ENCODE data around the gene CDKN1B.

The CDKN1B gene

DNA sequence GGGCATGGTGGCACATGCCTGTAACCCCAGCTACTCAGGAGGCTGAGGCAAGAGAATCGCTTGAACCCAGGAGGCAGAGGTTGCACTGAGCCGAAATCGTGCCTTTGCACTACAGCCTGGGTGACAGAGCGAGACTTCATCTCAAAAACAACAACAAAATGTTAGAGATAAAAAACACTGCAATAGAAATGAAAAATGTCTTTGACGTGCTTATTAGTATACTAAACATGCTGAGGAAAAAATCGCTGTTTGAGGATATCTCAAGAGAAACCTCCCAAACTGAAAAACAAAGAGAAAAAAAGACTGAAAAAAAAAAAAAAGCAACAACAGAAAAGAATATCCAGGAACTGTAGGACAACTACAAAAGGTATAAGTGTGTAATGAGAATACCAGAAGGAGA, 53.1 kb downstream of the CDKN1B start:
- DNase-seq = no peak

Measured in activated T-cell treated with anti-CD3 and anti-CD28 coated beads, Interleukin-2, amount 50 U/mL, for 48 hours (primary cell).